NB4 (cell line): ENCODE measurements around the gene LHX6.

Experiments
- CTCF ChIP-seq: IDR thresholded peaks from one replicate; pipeline ENCODE4 v1.5.1; 2012; ENCODE audit warnings: low read depth, low read length
- POLR2A ChIP-seq: IDR thresholded peaks from 2 replicates; pipeline ENCODE4 v1.6.1; 2011; ENCODE audit warnings: mild to moderate bottlenecking; ENCODE audit not compliant: insufficient read length; ENCODE audit errors: extremely low read depth

- TF ChIP-seq CTCF, result no peak
- TF ChIP-seq POLR2A, result no peak
These were observed 35.1 kb downstream of the LHX6 start for GRCh38 chr9:122193651-122194050.
